RPMI8226 (cell line): Measurements from ENCODE around the gene B3GNT5.

Source experiments
- DNase-seq: peaks from one replicate; pipeline ENCODE4 v3.0.0-alpha.2; 2015

The B3GNT5 gene

GRCh38 chr3:183267140-183267539 is 14.1 kb downstream of the B3GNT5 start:
- no peak for DNase-seq

- no peak for DNase-seq
These were observed 15.3 kb downstream of the B3GNT5 start for GRCh38 chr3:183268366-183268765.

GRCh38 chr3:183269345-183269744 is 16.3 kb downstream of the B3GNT5 start:
- no peak for DNase-seq

GRCh38 chr3:183270344-183270743 is 17.3 kb downstream of the B3GNT5 start:
- no peak for DNase-seq

GRCh38 chr3:183272142-183272541 is 19.1 kb downstream of the B3GNT5 start:
- no peak for DNase-seq

- no peak for DNase-seq
These were observed 19.7 kb downstream of the B3GNT5 start for GRCh38 chr3:183272791-183273190.

- no peak for DNase-seq
These were observed 21.6 kb downstream of the B3GNT5 start for GRCh38 chr3:183274609-183275008.

GRCh38 chr3:183275418-183275817 is 22.4 kb downstream of the B3GNT5 start:
- DNase-seq = peak; percentile 79

GRCh38 chr3:183275937-183276336 is 22.9 kb downstream of the B3GNT5 start:
- DNase-seq = no peak

GRCh38 chr3:183277260-183277659 is 24.2 kb downstream of the B3GNT5 start:
- no peak for DNase-seq

GRCh38 chr3:183278479-183279088 is 25.5 kb downstream of the B3GNT5 start:
- DNase-seq = no peak

GRCh38 chr3:183279371-183279770 is 26.3 kb downstream of the B3GNT5 start:
- DNase-seq = no peak

GRCh38 chr3:183281126-183281797 is 28.2 kb downstream of the B3GNT5 start:
- DNase-seq = no peak

GRCh38 chr3:183283886-183284285 is 30.8 kb downstream of the B3GNT5 start:
- no peak for DNase-seq

- no peak for DNase-seq
These were observed 31.5 kb downstream of the B3GNT5 start for GRCh38 chr3:183284570-183284969.

GRCh38 chr3:183285318-183285717 is 32.3 kb downstream of the B3GNT5 start:
- no peak for DNase-seq

- peak; percentile 94 for DNase-seq
These were observed 32.9 kb downstream of the B3GNT5 start for GRCh38 chr3:183285828-183286457.

- DNase-seq = no peak
These were observed 34.4 kb downstream of the B3GNT5 start for GRCh38 chr3:183287301-183287971.

- no peak for DNase-seq
These were observed 35.1 kb downstream of the B3GNT5 start for GRCh38 chr3:183288117-183288516.

GRCh38 chr3:183290216-183290615 is 37.2 kb downstream of the B3GNT5 start:
- DNase-seq = no peak

- no peak for DNase-seq
These were observed 38.5 kb downstream of the B3GNT5 start for GRCh38 chr3:183291497-183292031.

GRCh38 chr3:183293966-183294365 is 40.9 kb downstream of the B3GNT5 start:
- DNase-seq = no peak

GRCh38 chr3:183295211-183295610 is 42.2 kb downstream of the B3GNT5 start:
- no peak for DNase-seq

- no peak for DNase-seq
These were observed 43.9 kb downstream of the B3GNT5 start for GRCh38 chr3:183296944-183297343.
